SU-DHL-6 (cell line): ENCODE measurements around the gene KIF13A.

ENCODE experiments used
- H2AFZ ChIP-seq: fragments of 200-600 bp; sonication (generic); 2 replicates; pipeline ENCODE4 v1.6.1; 2014; ENCODE audit warnings: low read depth, mild to moderate bottlenecking, moderate library complexity, mixed read lengths, antibody characterized with exemption, low read length; ENCODE audit not compliant: severe bottlenecking
- H3F3A ChIP-seq: fragments of 200-600 bp; shearing (Covaris generic); 2 replicates; pipeline ENCODE4 v1.6.0; 2016; ENCODE audit warnings: antibody characterized with exemption, mild to moderate bottlenecking; ENCODE audit not compliant: insufficient read depth
- H3K27ac ChIP-seq: fragments of 200-600 bp; sonication (generic); 2 replicates; pipeline ENCODE4 v1.5.1; 2016; ENCODE audit warnings: low read depth, mild to moderate bottlenecking, low read length, moderate library complexity, mixed read lengths
- H3K27me3 ChIP-seq: fragments of 200-600 bp; sonication (generic), shearing (Covaris generic); 2 replicates; pipeline ENCODE4 v1.6.0; 2014; ENCODE audit warnings: mild to moderate bottlenecking, low read length
- H3K36me3 ChIP-seq: fragments of 200-600 bp; sonication (generic); 2 replicates; pipeline ENCODE4 v1.6.1; 2014; ENCODE audit warnings: mild to moderate bottlenecking, low read length, mixed read lengths
- H3K4me2 ChIP-seq: fragments of 300-600, 200-600 bp; shearing (Covaris generic), sonication (generic); 2 replicates; pipeline ENCODE4 v1.6.0; 2014; ENCODE audit warnings: low read length, low read depth, mild to moderate bottlenecking; ENCODE audit not compliant: poor library complexity, severe bottlenecking
- H3K4me3 ChIP-seq: fragments of 200-600 bp; sonication (generic); 2 replicates; pipeline ENCODE4 v1.5.1; 2014; ENCODE audit warnings: antibody characterized with exemption, low read length, mild to moderate bottlenecking, mixed read lengths; ENCODE audit not compliant: insufficient read depth, poor library complexity, severe bottlenecking
- H3K79me2 ChIP-seq: fragments of 200-600 bp; sonication (generic); 2 replicates; pipeline ENCODE4 v1.6.1; 2014; ENCODE audit warnings: mild to moderate bottlenecking, low read length, moderate library complexity; ENCODE audit not compliant: insufficient read depth
- H3K9ac ChIP-seq: fragments of 200-600 bp; sonication (generic); 2 replicates; pipeline ENCODE4 v1.7.0; 2014; ENCODE audit warnings: mild to moderate bottlenecking, low read length
- H3K9me2 ChIP-seq: fragments of 200-600 bp; sonication (generic); replicated peaks from 2 replicates; pipeline ENCODE4 v1.6.1; 2014; ENCODE audit warnings: low read length; ENCODE audit not compliant: insufficient read depth
- H3K9me3 ChIP-seq: fragments of 200-600 bp; sonication (generic); 2 replicates; pipeline ENCODE4 v1.6.1; 2014; ENCODE audit warnings: low read length, mixed read lengths; ENCODE audit not compliant: insufficient read depth
- H4K20me1 ChIP-seq: fragments of 200-600 bp; sonication (generic); 2 replicates; pipeline ENCODE4 v1.6.1; 2014; ENCODE audit warnings: low read depth, mild to moderate bottlenecking, antibody characterized with exemption, low read length, moderate library complexity, mixed read lengths
- EZH2phosphoT487 ChIP-seq: fragments of 200-600 bp; sonication (generic), shearing (Covaris generic); conservative IDR thresholded peaks from 2 replicates; pipeline ENCODE4 v1.6.1; 2018; ENCODE audit warnings: mild to moderate bottlenecking, antibody characterized with exemption, low read length, moderate library complexity, mixed read lengths
- TF ChIP-seq, protein P1 (sequence below): fragments of 200-600 bp; sonication (generic); IDR thresholded peaks from one replicate; pipeline ENCODE4 v1.5.1; 2017; ENCODE audit warnings: antibody characterized with exemption, mild to moderate bottlenecking, low read length, moderate library complexity; ENCODE audit not compliant: insufficient read depth, poor library complexity, severe bottlenecking

The KIF13A gene

DNA sequence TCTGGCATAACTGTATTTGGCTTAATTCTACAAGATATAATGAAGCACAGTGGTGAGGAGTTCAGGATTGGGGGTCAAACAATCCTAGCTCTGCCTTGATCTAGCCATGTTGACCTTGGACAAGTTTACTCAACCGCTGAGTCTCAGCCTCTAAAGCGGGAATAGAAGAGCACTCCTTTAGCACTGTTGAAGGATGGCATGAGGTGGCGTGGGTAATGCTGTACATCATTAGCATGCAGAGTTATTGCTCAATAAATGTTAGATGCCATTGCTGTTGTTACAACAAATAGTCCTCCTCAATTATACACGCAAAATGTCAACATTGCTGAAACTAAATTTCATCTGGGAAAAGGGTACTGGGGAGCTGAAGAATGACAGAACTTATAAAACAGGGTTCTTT, 78.6 kb downstream of the KIF13A start:
- H3K9me2 ChIP-seq: no peaks in the 10 kb centered on the region
- no peak overlapping the region for H3K4me2 ChIP-seq
- H2AFZ ChIP-seq: no peak overlapping the region
- H3K4me3 ChIP-seq: no peak overlapping the region
- no peaks in the 10 kb centered on the region for H3F3A ChIP-seq
- H3K79me2 ChIP-seq: no peaks in the 10 kb centered on the region
- H3K27ac ChIP-seq: no peak overlapping the region
- TF ChIP-seq EZH2phosphoT487: no peak
- TF ChIP-seq, protein P1, sequence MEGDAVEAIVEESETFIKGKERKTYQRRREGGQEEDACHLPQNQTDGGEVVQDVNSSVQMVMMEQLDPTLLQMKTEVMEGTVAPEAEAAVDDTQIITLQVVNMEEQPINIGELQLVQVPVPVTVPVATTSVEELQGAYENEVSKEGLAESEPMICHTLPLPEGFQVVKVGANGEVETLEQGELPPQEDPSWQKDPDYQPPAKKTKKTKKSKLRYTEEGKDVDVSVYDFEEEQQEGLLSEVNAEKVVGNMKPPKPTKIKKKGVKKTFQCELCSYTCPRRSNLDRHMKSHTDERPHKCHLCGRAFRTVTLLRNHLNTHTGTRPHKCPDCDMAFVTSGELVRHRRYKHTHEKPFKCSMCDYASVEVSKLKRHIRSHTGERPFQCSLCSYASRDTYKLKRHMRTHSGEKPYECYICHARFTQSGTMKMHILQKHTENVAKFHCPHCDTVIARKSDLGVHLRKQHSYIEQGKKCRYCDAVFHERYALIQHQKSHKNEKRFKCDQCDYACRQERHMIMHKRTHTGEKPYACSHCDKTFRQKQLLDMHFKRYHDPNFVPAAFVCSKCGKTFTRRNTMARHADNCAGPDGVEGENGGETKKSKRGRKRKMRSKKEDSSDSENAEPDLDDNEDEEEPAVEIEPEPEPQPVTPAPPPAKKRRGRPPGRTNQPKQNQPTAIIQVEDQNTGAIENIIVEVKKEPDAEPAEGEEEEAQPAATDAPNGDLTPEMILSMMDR: no peak
- H3K36me3 ChIP-seq: no peaks in the 10 kb centered on the region
- H3K9ac ChIP-seq: no peak overlapping the region
- no peaks in the 10 kb centered on the region for H3K9me3 ChIP-seq
- no peaks in the 10 kb centered on the region for H4K20me1 ChIP-seq
- no peaks in the 10 kb centered on the region for H3K27me3 ChIP-seq

DNA sequence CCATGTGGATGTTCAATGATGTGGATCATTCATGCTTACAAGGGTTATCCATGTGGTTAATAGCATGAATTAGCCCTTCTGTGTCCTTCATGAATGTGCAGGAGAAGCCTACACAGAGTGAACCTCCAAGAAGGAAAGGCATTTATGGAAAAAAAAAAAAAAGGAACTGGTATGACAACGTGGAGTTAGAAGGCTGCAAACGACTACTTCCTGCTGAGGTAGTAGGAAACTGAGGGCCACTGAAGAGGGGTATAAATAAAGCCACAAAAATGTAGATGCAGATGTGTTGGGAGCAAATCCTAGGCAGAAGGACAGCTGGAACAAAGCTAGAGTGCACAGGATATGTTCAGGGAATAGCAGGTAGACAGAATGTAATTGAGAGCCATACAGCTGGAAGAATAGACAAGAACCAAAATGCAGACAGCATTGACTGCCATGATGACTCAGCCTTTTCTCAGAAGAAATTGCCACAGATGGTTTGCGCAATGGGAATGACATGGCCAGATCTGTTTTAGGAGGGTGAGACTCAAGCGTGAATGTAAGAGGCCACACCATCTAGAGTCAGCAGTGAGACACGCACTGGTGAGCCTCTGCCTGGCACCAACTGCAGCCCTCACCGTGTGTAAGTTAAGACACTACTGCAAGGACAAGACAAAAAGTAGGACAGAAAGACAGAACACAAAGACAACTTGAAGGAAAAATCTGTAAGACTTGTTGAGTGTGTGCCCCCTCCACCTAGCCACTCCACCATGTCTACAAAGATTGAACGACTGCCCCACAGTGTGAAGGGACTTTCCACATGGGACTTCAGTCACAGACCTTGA, 79.8 kb downstream of the KIF13A start:
- H3K79me2 ChIP-seq: no peaks in the 10 kb centered on the region
- no peak overlapping the region for H3K4me3 ChIP-seq
- no peaks in the 10 kb centered on the region for H3F3A ChIP-seq
- no peaks in the 10 kb centered on the region for H3K27me3 ChIP-seq
- H3K4me2 ChIP-seq: no peak overlapping the region
- H3K36me3 ChIP-seq: no peaks in the 10 kb centered on the region
- TF ChIP-seq, protein P1: no peak
- TF ChIP-seq EZH2phosphoT487: no peak
- no peak overlapping the region for H3K27ac ChIP-seq
- H4K20me1 ChIP-seq: no peaks in the 10 kb centered on the region
- H3K9ac ChIP-seq: no peak overlapping the region
- H3K9me3 ChIP-seq: no peaks in the 10 kb centered on the region
- no peak overlapping the region for H2AFZ ChIP-seq
- H3K9me2 ChIP-seq: no peaks in the 10 kb centered on the region

DNA sequence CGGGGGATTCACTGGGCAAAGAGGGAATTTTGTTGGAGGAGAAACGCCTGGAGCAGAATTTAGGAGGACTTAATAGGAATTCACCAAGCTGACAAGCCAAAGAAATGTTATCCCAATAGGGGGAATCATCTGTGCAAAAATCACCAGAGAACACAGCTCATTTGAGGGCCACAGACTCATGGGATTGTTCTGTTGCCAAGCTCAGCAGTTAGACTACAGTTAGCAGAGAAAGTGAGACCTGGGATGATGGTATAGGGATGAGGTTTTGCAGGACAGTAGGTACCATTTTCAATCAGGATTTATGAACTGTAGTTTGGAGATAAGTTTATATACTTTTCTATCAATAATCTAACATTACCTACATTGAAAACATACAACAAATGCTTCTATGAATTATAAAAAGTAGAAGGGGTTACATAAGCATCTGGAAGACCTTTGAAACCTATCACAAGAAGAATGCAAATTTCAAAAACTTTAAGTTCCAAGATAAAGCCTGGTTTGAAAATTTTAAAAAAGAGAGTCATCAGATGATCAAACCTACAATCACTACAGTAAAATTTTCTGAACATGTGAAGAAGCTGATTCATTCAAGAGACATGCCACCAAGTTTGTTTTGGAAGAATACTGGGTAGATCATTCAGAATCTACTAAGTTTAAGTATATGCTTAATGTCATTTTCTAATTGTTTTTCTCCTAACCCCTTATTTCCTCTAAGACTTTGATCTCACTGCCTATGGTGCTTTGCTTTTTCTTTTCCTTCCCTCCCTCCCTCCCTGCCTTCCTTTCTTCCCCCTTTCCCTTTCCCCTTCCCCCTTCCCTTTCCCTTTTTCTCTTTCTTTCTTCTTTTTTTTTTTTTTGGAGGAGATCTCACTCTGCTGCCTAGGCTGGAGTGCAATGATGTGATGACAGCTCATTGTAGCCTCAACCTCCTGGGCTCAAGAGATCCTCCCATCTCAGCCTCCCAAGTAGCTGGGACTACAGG, 81.5 kb downstream of the KIF13A start:
- Histone ChIP-seq H3K79me2 (no peaks in the 10 kb centered on the region), H3K27ac (no peak overlapping the region), H3K4me3 (no peak overlapping the region), H3K9me2 (no peaks in the 10 kb centered on the region), H2AFZ (no peak overlapping the region), H3F3A (no peaks in the 10 kb centered on the region), H3K36me3 (no peaks in the 10 kb centered on the region), H3K9ac (no peak overlapping the region), H3K4me2 (no peak overlapping the region), H4K20me1 (no peaks in the 10 kb centered on the region), H3K9me3 (no peaks in the 10 kb centered on the region), H3K27me3 (0 out of 2 replicates have a peak, but pooled peaks cover 3% of the 10 kb centered on the region)
- TF ChIP-seq EZH2phosphoT487: no peak
- TF ChIP-seq, protein P1: no peak
